Left lung (tissue), 10 donors: ENCODE data around the gene JAKMIP1. TPM values are rescaled to one million over a fixed set of nuclear protein-coding genes. Genes with fewer than 3 reads are reported as not detected.

ENCODE experiments used
- ATAC-seq: fragments of 200-7000 bp; cut with Tn5 transposase; one replicate; pipeline ENCODE4 v1.9.1; 2020; ENCODE audit warnings: moderate library complexity
- DNase-seq, 4 donors: peaks; one replicate each; pipeline ENCODE4 v3.0.0-alpha.2; 2013 to 2020
- H3K27ac ChIP-seq, 2 donors: fragments of 200-600 bp; sonication (generic) in 1 of 2; one replicate each; pipeline versions ENCODE4 v1.5.0 to v1.8.0; 2020 to 2021
- H3K27me3 ChIP-seq, 2 donors: fragments of 200-600 bp; sonication (generic) in 1 of 2; one replicate each; pipeline versions ENCODE4 v1.5.0 to v1.8.0; 2020 to 2021
- H3K36me3 ChIP-seq, 2 donors: fragments of 200-600 bp; sonication (generic) in 1 of 2; one replicate each; pipeline versions ENCODE4 v1.5.0 to v1.8.0; 2020 to 2021
- H3K4me1 ChIP-seq, 2 donors: fragments of 200-600 bp; one replicate each; pipeline ENCODE4 v1.8.0; 2021
- H3K4me3 ChIP-seq, 2 donors: fragments of 200-600 bp; sonication (generic) in 1 of 2; one replicate each; pipeline versions ENCODE4 v1.5.0 to v1.8.0; 2020 to 2021; ENCODE audit warnings: mild to moderate bottlenecking in 1 of 2
- H3K9me3 ChIP-seq, 2 donors: fragments of 200-600 bp; sonication (generic) in 1 of 2; one replicate each; pipeline versions ENCODE4 v1.5.0 to v1.8.0; 2020 to 2021
- CTCF ChIP-seq, 2 donors: fragments of 200-600 bp; sonication (generic) in 1 of 2; IDR thresholded peaks; one replicate each; pipeline versions ENCODE4 v1.5.0 to v1.8.0; 2021; ENCODE audit warnings: antibody characterized with exemption in 2 of 2
- intact Hi-C, 2 donors: fragments of 100-400 bp; cut with DNase I; formaldehyde crosslinking; loops; one replicate each; pipeline versions ENCODE4 v1.11.2 to v1.14.2; 2022
- polyA plus RNA-seq, 6 donors: library from polyadenylated mRNA; unstranded; fragments of 120-200 nt; gene quantifications; one replicate each; pipeline ENCODE4 v1.2.1, GENCODE V29; 2013; ENCODE audit not compliant: insufficient read length in 6 of 6
- total RNA-seq, 2 donors: library from RNA; stranded (reverse); fragmentation: NEBNext Ultra II Directional; extraction: Animal tissue kit (Norgen Biotek cat#: 25700); gene quantifications; one replicate each; pipeline ENCODE4 v1.2.1, GENCODE V29; 2021
- donor health status: DM: no; HTN: yes; CAD: no.
- donor health status: DM: no; HTN: no; CAD: no.

The JAKMIP1 gene
- total and polyA plus RNA-seq, 8 donors, result 0.13 to 0.79 (median 0.21) TPM; not detected in 1

- intact Hi-C loops, result no loop called here
Measured at GRCh38 chr4:6030679-6031078, 169.7 kb downstream of the JAKMIP1 start.

DNA sequence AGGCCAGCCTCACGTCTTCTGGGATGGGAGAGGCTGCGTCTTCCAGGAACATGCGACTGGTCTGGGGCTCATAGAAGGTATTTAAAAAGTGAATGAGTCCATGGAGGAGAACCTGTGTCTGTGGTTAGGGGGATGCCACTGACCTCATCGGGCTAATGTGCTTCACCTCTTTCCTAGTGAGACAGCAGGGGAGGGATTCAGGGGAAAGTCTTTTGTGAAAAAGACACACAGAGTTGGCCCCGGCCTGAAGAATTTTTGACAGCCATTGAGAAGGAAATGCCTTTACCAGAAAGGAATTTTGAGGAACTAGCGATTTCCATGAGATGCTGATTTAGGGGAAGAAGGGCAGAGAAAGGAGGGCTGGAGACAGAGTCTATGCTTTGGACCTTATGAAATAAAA is 171.1 kb downstream of the JAKMIP1 start:
- ATAC-seq (no peak), DNase-seq (no peak)
- H3K36me3 ChIP-seq, result no peaks in the 10 kb centered on the region
- H3K9me3 ChIP-seq, result no peaks in the 10 kb centered on the region
- no peaks in the 10 kb centered on the region for H3K4me1 ChIP-seq
- no peak overlapping the region for H3K4me3 ChIP-seq
- intact Hi-C loops, result no loop called here
- TF ChIP-seq CTCF (IDR thresholded peaks at IDR 0.05), result no peak
- H3K27me3 ChIP-seq, result no peaks in the 10 kb centered on the region
- H3K27ac ChIP-seq, result no peak overlapping the region

More at GRCh38 chr4:6030679-6031078, 169.7 kb downstream of the JAKMIP1 start:
- Histone ChIP-seq H3K4me3 (no peak overlapping the region), H3K27ac (no peak overlapping the region), H3K9me3 (no peaks in the 10 kb centered on the region), H3K36me3 (no peaks in the 10 kb centered on the region), H3K4me1 (no peaks in the 10 kb centered on the region), H3K27me3 (no peaks in the 10 kb centered on the region)
- TF ChIP-seq CTCF (IDR thresholded peaks at IDR 0.05), result no peak
- ATAC-seq (no peak), DNase-seq (no peak)

DNA sequence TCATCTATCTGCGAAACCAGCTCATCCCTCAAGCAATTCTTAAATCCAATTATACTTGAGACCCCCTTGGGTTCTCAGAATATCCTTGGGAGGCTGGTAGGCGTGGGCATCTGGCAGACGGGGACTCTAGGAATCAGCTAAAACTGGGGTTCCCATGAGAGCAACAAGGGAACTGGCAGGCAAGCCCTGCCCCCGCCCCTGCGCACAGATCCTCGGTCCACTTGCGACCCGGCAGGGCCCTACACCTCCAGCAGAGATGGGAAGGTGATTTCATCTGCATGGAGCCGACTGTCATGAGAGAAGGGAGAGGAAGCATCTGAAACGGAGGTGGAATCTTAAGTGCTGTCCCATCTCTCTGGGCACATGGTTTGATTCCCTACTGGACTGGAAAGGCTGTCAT is 172.2 kb downstream of the JAKMIP1 start:
- ATAC-seq (no peak), DNase-seq (no peak)
- Histone ChIP-seq H3K4me1 (no peaks in the 10 kb centered on the region), H3K27ac (no peak overlapping the region), H3K4me3 (no peak overlapping the region), H3K9me3 (no peaks in the 10 kb centered on the region), H3K27me3 (peaks cover 0 to 7% of the 10 kb centered on the region in 2 donors), H3K36me3 (no peaks in the 10 kb centered on the region)
- no peak for TF ChIP-seq CTCF (IDR thresholded peaks at IDR 0.05)
- intact Hi-C loops, result no loop called here

GRCh38 chr4:6027392-6027791 is 173.0 kb downstream of the JAKMIP1 start:
- TF ChIP-seq CTCF (IDR thresholded peaks at IDR 0.05), result no peak
- ATAC-seq, result no peak
- no peak overlapping the region for H3K4me3 ChIP-seq
- H3K4me1 ChIP-seq, result no peaks in the 10 kb centered on the region
- H3K9me3 ChIP-seq, result no peaks in the 10 kb centered on the region
- no peak for DNase-seq
- H3K27me3 ChIP-seq, result peaks cover 0 to 11% of the 10 kb centered on the region in 2 donors
- no peaks in the 10 kb centered on the region for H3K36me3 ChIP-seq
- intact Hi-C loops, result no loop called here
- H3K27ac ChIP-seq, result no peak overlapping the region

DNA sequence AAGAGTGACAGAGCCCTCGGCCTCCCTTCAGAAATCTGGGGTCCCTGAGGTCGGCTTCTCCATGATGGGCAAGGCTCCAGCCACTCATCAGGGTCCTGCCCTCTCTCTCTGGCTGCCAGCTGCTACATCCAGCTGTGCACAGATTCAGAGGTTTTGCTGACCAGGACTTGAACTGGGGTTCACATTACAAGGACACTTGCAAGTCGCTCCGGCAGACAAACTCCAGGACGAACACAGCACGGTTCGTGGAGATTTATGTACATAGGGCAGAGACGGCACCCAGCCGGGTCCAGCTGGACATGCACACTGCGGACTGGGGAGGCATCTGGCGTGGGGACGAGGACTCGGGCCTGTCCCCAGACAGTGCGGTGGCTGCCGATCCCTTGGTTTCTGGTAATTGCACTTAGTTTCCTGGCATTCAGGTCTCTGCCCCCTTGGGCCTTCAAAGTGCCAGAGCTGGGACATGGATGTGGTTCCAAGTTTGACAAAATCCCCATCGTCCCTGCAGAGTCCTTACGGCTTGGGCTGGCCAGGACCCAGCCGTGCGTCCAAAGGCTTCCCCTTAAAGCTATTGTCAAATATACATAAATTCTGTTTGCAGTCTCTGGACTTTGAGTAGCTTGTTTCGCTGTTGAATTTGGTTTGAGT is 175.9 kb downstream of the JAKMIP1 start:
- Histone ChIP-seq H3K27me3 (peaks cover 0 to 37% of the 10 kb centered on the region in 2 donors), H3K9me3 (no peaks in the 10 kb centered on the region), H3K36me3 (no peaks in the 10 kb centered on the region), H3K4me3 (no peak overlapping the region), H3K27ac (no peak overlapping the region), H3K4me1 (no peaks in the 10 kb centered on the region)
- DNase-seq (no peak), ATAC-seq (no peak)
- intact Hi-C loops, result no loop called here
- no peak for TF ChIP-seq CTCF (IDR thresholded peaks at IDR 0.05)
